ENCODE data around the gene PLCB1. TPM values are rescaled to one million over a fixed set of nuclear protein-coding genes. Genes with fewer than 3 reads are reported as not detected.

Gene PLCB1
- total and polyA plus RNA-seq, 4 donors = 1.6 to 43.8 (median 6.1) TPM

GRCh38 chr20:8200220-8200619, 68.2 kb downstream of the PLCB1 start:
- H3K27ac ChIP-seq (ENCODE audit: low read depth in 1 of 2, low read length in 1 of 2) = no peak overlapping the region
- H3K9ac ChIP-seq (ENCODE audit: insufficient read depth in 1 of 2, low read length in 2 of 2) = no peak overlapping the region
- no peaks in the 10 kb centered on the region for H3K36me3 ChIP-seq (ENCODE audit: control insufficient read depth in 4 of 4, insufficient read depth in 4 of 4, low read length in 4 of 4)
- DNase-seq (no peak), ATAC-seq (ENCODE audit: insufficient read depth, low FRiP score) (no peak)
- H3K9me3 ChIP-seq (ENCODE audit: control insufficient read depth in 4 of 4, insufficient read depth in 3 of 4, low read length in 3 of 4) = no peaks in the 10 kb centered on the region
- no peak overlapping the region for H3K4me3 ChIP-seq
- no peaks in the 10 kb centered on the region for H3K4me1 ChIP-seq (ENCODE audit: control insufficient read depth in 5 of 5, insufficient read depth in 5 of 5, low read length in 5 of 5)
- TF ChIP-seq, protein P1, sequence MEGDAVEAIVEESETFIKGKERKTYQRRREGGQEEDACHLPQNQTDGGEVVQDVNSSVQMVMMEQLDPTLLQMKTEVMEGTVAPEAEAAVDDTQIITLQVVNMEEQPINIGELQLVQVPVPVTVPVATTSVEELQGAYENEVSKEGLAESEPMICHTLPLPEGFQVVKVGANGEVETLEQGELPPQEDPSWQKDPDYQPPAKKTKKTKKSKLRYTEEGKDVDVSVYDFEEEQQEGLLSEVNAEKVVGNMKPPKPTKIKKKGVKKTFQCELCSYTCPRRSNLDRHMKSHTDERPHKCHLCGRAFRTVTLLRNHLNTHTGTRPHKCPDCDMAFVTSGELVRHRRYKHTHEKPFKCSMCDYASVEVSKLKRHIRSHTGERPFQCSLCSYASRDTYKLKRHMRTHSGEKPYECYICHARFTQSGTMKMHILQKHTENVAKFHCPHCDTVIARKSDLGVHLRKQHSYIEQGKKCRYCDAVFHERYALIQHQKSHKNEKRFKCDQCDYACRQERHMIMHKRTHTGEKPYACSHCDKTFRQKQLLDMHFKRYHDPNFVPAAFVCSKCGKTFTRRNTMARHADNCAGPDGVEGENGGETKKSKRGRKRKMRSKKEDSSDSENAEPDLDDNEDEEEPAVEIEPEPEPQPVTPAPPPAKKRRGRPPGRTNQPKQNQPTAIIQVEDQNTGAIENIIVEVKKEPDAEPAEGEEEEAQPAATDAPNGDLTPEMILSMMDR (IDR thresholded peaks at IDR 0.05; ENCODE audit: control extremely low read depth, extremely low read depth) = no peak
- no peaks in the 10 kb centered on the region for H3K27me3 ChIP-seq (ENCODE audit: control insufficient read depth in 3 of 3, insufficient read depth in 3 of 3, low read length in 2 of 3)

DNA sequence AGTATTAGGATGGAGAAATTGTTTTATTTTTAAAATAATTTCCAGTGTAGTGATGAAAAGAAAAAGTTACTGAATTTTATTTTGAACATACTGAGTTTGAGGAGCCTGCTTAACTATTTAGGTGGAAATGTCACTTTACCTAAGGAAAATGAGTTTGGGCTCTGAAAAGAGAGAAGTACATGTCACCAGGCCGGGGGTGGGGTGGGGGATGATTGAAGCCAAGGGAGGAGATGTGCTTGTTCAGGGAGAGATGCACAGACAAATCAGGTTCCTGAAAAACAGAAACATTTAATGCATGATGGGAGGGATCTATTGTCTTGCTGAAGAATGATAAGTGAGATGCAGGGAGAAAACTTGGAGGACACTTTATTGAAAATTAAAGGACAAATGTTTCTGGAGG, 71.3 kb downstream of the PLCB1 start:
- no peak overlapping the region for H3K27ac ChIP-seq (ENCODE audit: low read depth in 1 of 2, low read length in 1 of 2)
- 65 to 83% methylated on average over 1 of the region's 1 CpG for WGBS, 2 donors
- TF ChIP-seq, protein P1 (IDR thresholded peaks at IDR 0.05; ENCODE audit: control extremely low read depth, extremely low read depth) = no peak
- H3K9me3 ChIP-seq (ENCODE audit: control insufficient read depth in 4 of 4, insufficient read depth in 3 of 4, low read length in 3 of 4) = no peaks in the 10 kb centered on the region
- H3K36me3 ChIP-seq (ENCODE audit: control insufficient read depth in 4 of 4, insufficient read depth in 4 of 4, low read length in 4 of 4) = no peaks in the 10 kb centered on the region
- no peaks in the 10 kb centered on the region for H3K4me1 ChIP-seq (ENCODE audit: control insufficient read depth in 5 of 5, insufficient read depth in 5 of 5, low read length in 5 of 5)
- DNase-seq = no peak
- ATAC-seq (ENCODE audit: insufficient read depth, low FRiP score) = no peak
- no peak overlapping the region for H3K4me3 ChIP-seq
- no peak overlapping the region for H3K9ac ChIP-seq (ENCODE audit: insufficient read depth in 1 of 2, low read length in 2 of 2)
- H3K27me3 ChIP-seq (ENCODE audit: control insufficient read depth in 3 of 3, insufficient read depth in 3 of 3, low read length in 2 of 3) = no peaks in the 10 kb centered on the region

GRCh38 chr20:8205996-8206395, 73.9 kb downstream of the PLCB1 start:
- ATAC-seq (ENCODE audit: insufficient read depth, low FRiP score) (no peak), DNase-seq (no peak)
- no peaks in the 10 kb centered on the region for H3K36me3 ChIP-seq (ENCODE audit: control insufficient read depth in 4 of 4, insufficient read depth in 4 of 4, low read length in 4 of 4)
- peaks cover 0 to 3% (median 0%) of the 10 kb centered on the region in 5 donors for H3K4me1 ChIP-seq (ENCODE audit: control insufficient read depth in 5 of 5, insufficient read depth in 5 of 5, low read length in 5 of 5)
- H3K4me3 ChIP-seq = no peak overlapping the region
- TF ChIP-seq, protein P1 (IDR thresholded peaks at IDR 0.05; ENCODE audit: control extremely low read depth, extremely low read depth) = no peak
- H3K9me3 ChIP-seq (ENCODE audit: control insufficient read depth in 4 of 4, insufficient read depth in 3 of 4, low read length in 3 of 4) = no peaks in the 10 kb centered on the region
- H3K27me3 ChIP-seq (ENCODE audit: control insufficient read depth in 3 of 3, insufficient read depth in 3 of 3, low read length in 2 of 3) = no peaks in the 10 kb centered on the region
- no peak overlapping the region for H3K27ac ChIP-seq (ENCODE audit: low read depth in 1 of 2, low read length in 1 of 2)
- 90 to 100% methylated on average over 1 of the region's 1 CpG for WGBS, 2 donors
- no peak overlapping the region for H3K9ac ChIP-seq (ENCODE audit: insufficient read depth in 1 of 2, low read length in 2 of 2)

DNA sequence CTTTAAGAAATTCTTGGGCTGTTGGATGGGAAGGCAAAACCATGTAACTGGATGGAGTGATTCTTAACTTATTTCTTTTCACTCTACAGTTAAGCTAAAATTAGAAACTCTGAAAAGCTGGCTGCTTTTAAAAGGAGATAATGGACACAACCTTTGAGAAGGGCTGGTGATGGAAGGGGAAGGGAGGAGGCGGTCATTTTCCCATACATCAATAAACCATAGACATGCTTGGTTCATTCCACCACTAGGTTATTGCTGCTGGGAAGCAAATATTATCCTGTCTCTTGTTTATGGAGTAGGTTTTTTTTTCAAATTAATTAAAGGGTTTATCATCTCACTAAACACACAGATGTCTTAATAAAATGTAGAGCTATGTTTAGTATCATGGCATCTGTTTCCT, 76.2 kb downstream of the PLCB1 start:
- Histone ChIP-seq H3K4me3 (no peak overlapping the region), H3K9ac (ENCODE audit: insufficient read depth in 1 of 2, low read length in 2 of 2) (no peak overlapping the region), H3K27me3 (ENCODE audit: control insufficient read depth in 3 of 3, insufficient read depth in 3 of 3, low read length in 2 of 3) (no peaks in the 10 kb centered on the region), H3K36me3 (ENCODE audit: control insufficient read depth in 4 of 4, insufficient read depth in 4 of 4, low read length in 4 of 4) (no peaks in the 10 kb centered on the region), H3K27ac (ENCODE audit: low read depth in 1 of 2, low read length in 1 of 2) (no peak overlapping the region), H3K9me3 (ENCODE audit: control insufficient read depth in 4 of 4, insufficient read depth in 3 of 4, low read length in 3 of 4) (no peaks in the 10 kb centered on the region), H3K4me1 (ENCODE audit: control insufficient read depth in 5 of 5, insufficient read depth in 5 of 5, low read length in 5 of 5) (peaks cover 0 to 3% (median 0%) of the 10 kb centered on the region in 5 donors)
- DNase-seq = no peak
- WGBS, 2 donors = 96% methylated on average over 1 of the region's 1 CpG
- ATAC-seq (ENCODE audit: insufficient read depth, low FRiP score) = no peak
- TF ChIP-seq, protein P1 (IDR thresholded peaks at IDR 0.05; ENCODE audit: control extremely low read depth, extremely low read depth) = no peak
